ENCODE data around the gene PNISR.

PNISR gene

GRCh38 chr6:99416226-99416625 is 8.9 kb downstream of the PNISR start:
- no peak overlapping the region for H3K4me2 ChIP-seq (ENCODE audit: low read length)
- no peak overlapping the region for H3K18ac ChIP-seq (ENCODE audit: low read length)
- no peak overlapping the region for H2BK15ac ChIP-seq (replicated peaks; ENCODE audit: low read depth)
- no peak for DNase-seq
- no peak overlapping the region for H3K9ac ChIP-seq (ENCODE audit: low read length)
- H4K5ac ChIP-seq (ENCODE audit: low read length) = no peak overlapping the region
- H3K56ac ChIP-seq (ENCODE audit: low read length) = no peak overlapping the region
- no peaks in the 10 kb centered on the region for H3K36me3 ChIP-seq (ENCODE audit: control insufficient read depth, insufficient read depth, low read length)
- H4K8ac ChIP-seq (ENCODE audit: low read depth, low read length) = no peak overlapping the region
- no peak overlapping the region for H3K27ac ChIP-seq (ENCODE audit: low read depth, low read length)
- H3K27me3 ChIP-seq (ENCODE audit: insufficient read depth, low read length, poor library complexity) = no peaks in the 10 kb centered on the region
- no peak overlapping the region for H3K4me3 ChIP-seq (ENCODE audit: low read length)
- no CpG with 5 or more reads among the region's 2 CpGs for WGBS (ENCODE audit: extremely low coverage, insufficient coverage, low lambda C conversion rate)
- H3K23ac ChIP-seq (ENCODE audit: low read length) = no peak overlapping the region
- H3K79me2 ChIP-seq (ENCODE audit: control insufficient read depth, insufficient read depth, low read length) = peaks cover 44% of the 10 kb centered on the region
- H3K4ac ChIP-seq (ENCODE audit: low read depth, low read length) = no peak overlapping the region
- H2AK5ac ChIP-seq (ENCODE audit: low read length) = no peak overlapping the region
- no peaks in the 10 kb centered on the region for H3K4me1 ChIP-seq (ENCODE audit: control insufficient read depth, low read depth, low read length)
- peaks cover 2% of the 10 kb centered on the region for H3K79me1 ChIP-seq (ENCODE audit: low read length)
- H2BK120ac ChIP-seq (ENCODE audit: low read depth, low read length) = no peak overlapping the region
- no peak overlapping the region for H2BK5ac ChIP-seq (ENCODE audit: low read length)

GRCh38 chr6:99415446-99415845 is 9.7 kb downstream of the PNISR start:
- H2BK5ac ChIP-seq (ENCODE audit: low read length) = no peak overlapping the region
- no peak overlapping the region for H3K23ac ChIP-seq (ENCODE audit: low read length)
- no peaks in the 10 kb centered on the region for H3K27me3 ChIP-seq (ENCODE audit: insufficient read depth, low read length, poor library complexity)
- H3K4me2 ChIP-seq (ENCODE audit: low read length) = no peak overlapping the region
- H3K18ac ChIP-seq (ENCODE audit: low read length) = no peak overlapping the region
- H3K79me2 ChIP-seq (ENCODE audit: control insufficient read depth, insufficient read depth, low read length) = peaks cover 40% of the 10 kb centered on the region
- no peak overlapping the region for H3K4ac ChIP-seq (ENCODE audit: low read depth, low read length)
- H3K27ac ChIP-seq (ENCODE audit: low read depth, low read length) = no peak overlapping the region
- no peaks in the 10 kb centered on the region for H3K4me1 ChIP-seq (ENCODE audit: control insufficient read depth, low read depth, low read length)
- no peak overlapping the region for H4K8ac ChIP-seq (ENCODE audit: low read depth, low read length)
- peaks cover 2% of the 10 kb centered on the region for H3K79me1 ChIP-seq (ENCODE audit: low read length)
- H3K4me3 ChIP-seq (ENCODE audit: low read length) = no peak overlapping the region
- no peak overlapping the region for H3K9ac ChIP-seq (ENCODE audit: low read length)
- H2BK120ac ChIP-seq (ENCODE audit: low read depth, low read length) = no peak overlapping the region
- no peak for DNase-seq
- no peak overlapping the region for H3K56ac ChIP-seq (ENCODE audit: low read length)
- no peak overlapping the region for H4K5ac ChIP-seq (ENCODE audit: low read length)
- no peak overlapping the region for H2AK5ac ChIP-seq (ENCODE audit: low read length)
- H2BK15ac ChIP-seq (replicated peaks; ENCODE audit: low read depth) = no peak overlapping the region
- no peaks in the 10 kb centered on the region for H3K36me3 ChIP-seq (ENCODE audit: control insufficient read depth, insufficient read depth, low read length)

DNA sequence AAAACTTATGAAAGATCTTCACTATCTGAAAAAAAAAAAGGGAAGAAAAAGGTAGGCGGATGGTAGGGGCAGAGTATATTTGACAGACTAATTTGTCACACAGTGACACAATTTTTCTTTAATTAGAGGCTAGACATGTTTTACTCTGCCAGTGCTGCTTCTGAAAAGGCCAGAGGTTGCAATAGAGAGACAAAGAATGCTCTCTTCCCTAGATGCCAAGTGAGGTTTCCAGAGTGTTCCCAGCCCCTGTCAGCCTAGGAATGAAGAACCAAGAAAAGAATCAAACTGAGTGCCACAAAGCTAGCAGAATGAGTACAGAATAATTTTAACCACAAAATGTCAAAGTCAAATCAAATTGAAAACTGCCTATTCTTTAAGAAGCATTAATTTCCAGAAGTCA is 13.0 kb downstream of the PNISR start:
- Histone ChIP-seq H3K4me2 (ENCODE audit: low read length) (no peak overlapping the region), H2BK15ac (replicated peaks; ENCODE audit: low read depth) (no peak overlapping the region), H3K4ac (ENCODE audit: low read depth, low read length) (no peak overlapping the region), H2BK5ac (ENCODE audit: low read length) (no peak overlapping the region), H3K4me3 (ENCODE audit: low read length) (no peak overlapping the region), H3K4me1 (ENCODE audit: control insufficient read depth, low read depth, low read length) (no peaks in the 10 kb centered on the region), H3K36me3 (ENCODE audit: control insufficient read depth, insufficient read depth, low read length) (no peaks in the 10 kb centered on the region), H3K27ac (ENCODE audit: low read depth, low read length) (no peak overlapping the region), H4K5ac (ENCODE audit: low read length) (no peak overlapping the region), H3K9ac (ENCODE audit: low read length) (no peak overlapping the region), H2BK120ac (ENCODE audit: low read depth, low read length) (no peak overlapping the region), H3K56ac (ENCODE audit: low read length) (no peak overlapping the region), H3K79me1 (ENCODE audit: low read length) (peaks cover 2% of the 10 kb centered on the region), H3K18ac (ENCODE audit: low read length) (no peak overlapping the region), H3K79me2 (ENCODE audit: control insufficient read depth, insufficient read depth, low read length) (peaks cover 22% of the 10 kb centered on the region), H3K23ac (ENCODE audit: low read length) (no peak overlapping the region), H2AK5ac (ENCODE audit: low read length) (no peak overlapping the region), H4K8ac (ENCODE audit: low read depth, low read length) (no peak overlapping the region), H3K27me3 (ENCODE audit: insufficient read depth, low read length, poor library complexity) (no peaks in the 10 kb centered on the region)
- WGBS (ENCODE audit: extremely low coverage, insufficient coverage, low lambda C conversion rate) = no CpG with 5 or more reads among the region's 1 CpG
- no peak for DNase-seq

GRCh38 chr6:99409672-99410071 is 15.4 kb downstream of the PNISR start:
- Histone ChIP-seq H3K23ac (ENCODE audit: low read length) (no peak overlapping the region), H3K4me2 (ENCODE audit: low read length) (no peak overlapping the region), H3K36me3 (ENCODE audit: control insufficient read depth, insufficient read depth, low read length) (peaks cover 1% of the 10 kb centered on the region), H2BK120ac (ENCODE audit: low read depth, low read length) (no peak overlapping the region), H3K27ac (ENCODE audit: low read depth, low read length) (no peak overlapping the region), H2BK5ac (ENCODE audit: low read length) (no peak overlapping the region), H4K8ac (ENCODE audit: low read depth, low read length) (no peak overlapping the region), H3K18ac (ENCODE audit: low read length) (no peak overlapping the region), H4K5ac (ENCODE audit: low read length) (no peak overlapping the region), H3K79me2 (ENCODE audit: control insufficient read depth, insufficient read depth, low read length) (peaks cover 9% of the 10 kb centered on the region), H2BK15ac (replicated peaks; ENCODE audit: low read depth) (no peak overlapping the region), H3K4ac (ENCODE audit: low read depth, low read length) (no peak overlapping the region), H2AK5ac (ENCODE audit: low read length) (no peak overlapping the region), H3K9ac (ENCODE audit: low read length) (no peak overlapping the region), H3K4me3 (ENCODE audit: low read length) (no peak overlapping the region), H3K79me1 (ENCODE audit: low read length) (peaks cover 2% of the 10 kb centered on the region), H3K27me3 (ENCODE audit: insufficient read depth, low read length, poor library complexity) (no peaks in the 10 kb centered on the region), H3K56ac (ENCODE audit: low read length) (no peak overlapping the region), H3K4me1 (ENCODE audit: control insufficient read depth, low read depth, low read length) (no peaks in the 10 kb centered on the region)
- no peak for DNase-seq

DNA sequence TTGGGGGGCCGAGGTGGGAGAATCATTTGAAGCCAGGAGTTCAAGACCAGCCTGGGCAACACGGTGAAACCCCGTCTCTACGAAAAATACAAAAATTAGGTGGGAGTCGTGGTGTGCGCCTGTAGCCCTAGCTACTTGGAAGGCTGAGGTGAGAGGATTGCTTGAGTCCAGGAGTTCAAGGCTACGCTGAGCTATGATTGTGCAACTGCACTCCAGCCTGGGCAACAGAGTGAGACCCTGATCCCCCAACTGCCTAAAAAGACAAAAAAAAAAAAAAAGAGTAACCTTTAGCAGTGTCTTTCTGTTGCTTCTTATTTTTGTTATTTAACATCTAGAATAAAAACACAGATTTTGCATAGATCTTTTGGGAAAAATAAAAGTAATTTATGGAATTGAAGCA is 18.0 kb downstream of the PNISR start:
- H3K4ac ChIP-seq (ENCODE audit: low read depth, low read length) = no peak overlapping the region
- no peak overlapping the region for H3K27ac ChIP-seq (ENCODE audit: low read depth, low read length)
- H3K4me2 ChIP-seq (ENCODE audit: low read length) = no peak overlapping the region
- H4K5ac ChIP-seq (ENCODE audit: low read length) = no peak overlapping the region
- no peaks in the 10 kb centered on the region for H3K79me1 ChIP-seq (ENCODE audit: low read length)
- no peak overlapping the region for H2BK5ac ChIP-seq (ENCODE audit: low read length)
- H4K8ac ChIP-seq (ENCODE audit: low read depth, low read length) = no peak overlapping the region
- H3K23ac ChIP-seq (ENCODE audit: low read length) = no peak overlapping the region
- H2AK5ac ChIP-seq (ENCODE audit: low read length) = no peak overlapping the region
- H3K18ac ChIP-seq (ENCODE audit: low read length) = no peak overlapping the region
- H2BK120ac ChIP-seq (ENCODE audit: low read depth, low read length) = no peak overlapping the region
- no peaks in the 10 kb centered on the region for H3K79me2 ChIP-seq (ENCODE audit: control insufficient read depth, insufficient read depth, low read length)
- H3K4me1 ChIP-seq (ENCODE audit: control insufficient read depth, low read depth, low read length) = no peaks in the 10 kb centered on the region
- H3K36me3 ChIP-seq (ENCODE audit: control insufficient read depth, insufficient read depth, low read length) = peaks cover 3% of the 10 kb centered on the region
- H3K9ac ChIP-seq (ENCODE audit: low read length) = no peak overlapping the region
- WGBS (ENCODE audit: extremely low coverage, insufficient coverage, low lambda C conversion rate) = no CpG with 5 or more reads among the region's 7 CpGs
- no peak overlapping the region for H3K4me3 ChIP-seq (ENCODE audit: low read length)
- no peak overlapping the region for H2BK15ac ChIP-seq (replicated peaks; ENCODE audit: low read depth)
- DNase-seq = no peak
- H3K27me3 ChIP-seq (ENCODE audit: insufficient read depth, low read length, poor library complexity) = no peaks in the 10 kb centered on the region
- H3K56ac ChIP-seq (ENCODE audit: low read length) = no peak overlapping the region

DNA sequence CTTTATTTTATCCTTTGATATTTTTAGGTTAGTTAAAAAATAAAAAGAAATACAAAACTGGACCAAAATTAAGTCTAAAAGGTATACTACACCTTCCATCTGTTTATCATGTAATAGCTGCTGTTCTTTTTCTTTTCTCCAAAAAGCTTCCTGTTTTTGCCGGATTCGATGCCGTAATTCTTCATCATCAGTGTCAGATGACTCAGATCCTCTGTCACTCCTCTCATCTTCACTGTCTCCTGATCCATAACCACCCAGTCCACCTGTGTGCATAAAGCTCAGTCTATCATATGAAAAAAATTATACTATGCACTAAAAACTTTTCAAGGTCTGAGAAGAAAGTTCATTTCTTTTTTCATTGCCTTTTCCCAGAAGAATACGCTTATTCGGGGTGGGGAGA is 22.7 kb downstream of the PNISR start:
- Histone ChIP-seq H4K8ac (ENCODE audit: low read depth, low read length) (no peak overlapping the region), H3K56ac (ENCODE audit: low read length) (no peak overlapping the region), H2BK120ac (ENCODE audit: low read depth, low read length) (no peak overlapping the region), H3K9ac (ENCODE audit: low read length) (no peak overlapping the region), H3K79me1 (ENCODE audit: low read length) (no peaks in the 10 kb centered on the region), H2BK5ac (ENCODE audit: low read length) (no peak overlapping the region), H4K5ac (ENCODE audit: low read length) (no peak overlapping the region), H2AK5ac (ENCODE audit: low read length) (no peak overlapping the region), H3K27me3 (ENCODE audit: insufficient read depth, low read length, poor library complexity) (no peaks in the 10 kb centered on the region), H2BK15ac (replicated peaks; ENCODE audit: low read depth) (no peak overlapping the region), H3K4me1 (ENCODE audit: control insufficient read depth, low read depth, low read length) (no peaks in the 10 kb centered on the region), H3K27ac (ENCODE audit: low read depth, low read length) (no peak overlapping the region), H3K79me2 (ENCODE audit: control insufficient read depth, insufficient read depth, low read length) (no peaks in the 10 kb centered on the region), H3K23ac (ENCODE audit: low read length) (no peak overlapping the region), H3K4ac (ENCODE audit: low read depth, low read length) (no peak overlapping the region), H3K4me2 (ENCODE audit: low read length) (no peak overlapping the region), H3K4me3 (ENCODE audit: low read length) (no peak overlapping the region), H3K18ac (ENCODE audit: low read length) (no peak overlapping the region), H3K36me3 (ENCODE audit: control insufficient read depth, insufficient read depth, low read length) (peaks cover 3% of the 10 kb centered on the region)
- DNase-seq = no peak
- no CpG with 5 or more reads among the region's 5 CpGs for WGBS (ENCODE audit: extremely low coverage, insufficient coverage, low lambda C conversion rate)
